ENCODE data around the gene PIGU. TPM values are rescaled to one million over a fixed set of nuclear protein-coding genes. Genes with fewer than 3 reads are reported as not detected.

PIGU gene
- total and polyA plus RNA-seq, 2 of the 13 experiments (the other 11 are each of a cell fraction or from before 2014, with no cell fraction given), result 45.5 to 231 TPM

GRCh38 chr20:34525709-34526416 lies 151.0 kb downstream of the PIGU start (continued):
- TF ChIP-seq SNAPC4 (CRISPR knock-in tag; IDR thresholded peaks at IDR 0.05) (peak; percentile 79), SRF (IDR thresholded peaks at IDR 0.05; ENCODE audit: low read depth, low read length) (no peak), ARID2 (CRISPR knock-in tag; IDR thresholded peaks at IDR 0.05; ENCODE audit: borderline replicate concordance) (0 out of 2 replicates have a peak, but pooled peaks have one; percentile 44), PBX3 (CRISPR knock-in tag; IDR thresholded peaks at IDR 0.05; ENCODE audit: borderline replicate concordance) (no peak), GLMP (CRISPR knock-in tag; IDR thresholded peaks at IDR 0.05; ENCODE audit: borderline replicate concordance) (no peak), ZNF558 (CRISPR knock-in tag; IDR thresholded peaks at IDR 0.05; ENCODE audit: borderline replicate concordance) (no peak), HOXA9 (CRISPR knock-in tag; IDR thresholded peaks at IDR 0.05; ENCODE audit: borderline replicate concordance) (peak; percentile 92; the same call in 1 of the 2 replicates), PBX2 (CRISPR knock-in tag; IDR thresholded peaks at IDR 0.05) (0 out of 2 replicates have a peak, but pooled peaks have one; percentile 18), ZNF569 (CRISPR knock-in tag; IDR thresholded peaks at IDR 0.05; ENCODE audit: borderline replicate concordance) (no peak), PRDM10 (CRISPR knock-in tag; IDR thresholded peaks at IDR 0.05; ENCODE audit: low read depth) (peak; percentile 83), POLR2AphosphoS5 (IDR thresholded peaks at IDR 0.05; ENCODE audit: low read depth, low read length) (no peak), ZNF577 (CRISPR knock-in tag; IDR thresholded peaks at IDR 0.05; ENCODE audit: borderline replicate concordance, low read depth) (no peak), NCOA5 (CRISPR knock-in tag; IDR thresholded peaks at IDR 0.05) (no peak), ZNF703 (CRISPR knock-in tag; IDR thresholded peaks at IDR 0.05; ENCODE audit: borderline replicate concordance) (no peak), GTF3A (CRISPR knock-in tag; conservative IDR thresholded peaks at IDR 0.05) (peak; percentile 81; the same call in 1 of the 2 replicates), ZNF468 (CRISPR knock-in tag; IDR thresholded peaks at IDR 0.05) (no peak)
